Measurements from ENCODE around the gene EFCAB6. TPM values are rescaled to one million over a fixed set of nuclear protein-coding genes. Genes with fewer than 3 reads are reported as not detected.

The EFCAB6 gene
- total RNA-seq, 4 donors from 2014 or later: 1.1 to 3.8 (median 2.7) TPM

- ATAC-seq: no peak
- no peaks in the 10 kb centered on the region for H3K36me3 ChIP-seq
- TF ChIP-seq POLR2AphosphoS5 (IDR thresholded peaks at IDR 0.05) (no peak), EP300 (IDR thresholded peaks at IDR 0.05) (no peak), CTCF (IDR thresholded peaks at IDR 0.05) (no peak), POLR2A (IDR thresholded peaks at IDR 0.05) (no peak)
- no peaks in the 10 kb centered on the region for H3K9me3 ChIP-seq
- H3K4me1 ChIP-seq: no peaks in the 10 kb centered on the region
- H3K27me3 ChIP-seq: peaks cover 68% of the 10 kb centered on the region
- WGBS, 2 donors (ENCODE audit: low coverage in 1 of 2): 71% methylated on average over 9 of the region's 14 CpGs; no CpG with 5 or more reads in 1 of the 2 donors
- no peak overlapping the region for H3K4me3 ChIP-seq
- H3K27ac ChIP-seq: no peak overlapping the region
Observed at GRCh38 chr22:43516996-43517635, 295.0 kb downstream of the EFCAB6 start.

- WGBS, 2 donors (ENCODE audit: low coverage in 1 of 2): 68% methylated on average over 8 of the region's 14 CpGs; no CpG with 5 or more reads in 1 of the 2 donors
- Histone ChIP-seq H3K4me3 (no peak overlapping the region), H3K36me3 (no peaks in the 10 kb centered on the region), H3K4me1 (no peaks in the 10 kb centered on the region), H3K9me3 (no peaks in the 10 kb centered on the region), H3K27ac (no peak overlapping the region), H3K27me3 (peaks cover 61% of the 10 kb centered on the region)
- no peak for ATAC-seq
- TF ChIP-seq EP300 (IDR thresholded peaks at IDR 0.05): no peak
- TF ChIP-seq POLR2AphosphoS5 (IDR thresholded peaks at IDR 0.05): no peak
- TF ChIP-seq POLR2A (IDR thresholded peaks at IDR 0.05): no peak
- no peak for TF ChIP-seq CTCF (IDR thresholded peaks at IDR 0.05)
Observed at GRCh38 chr22:43516386-43516785, 295.7 kb downstream of the EFCAB6 start.

- H3K4me3 ChIP-seq: no peak overlapping the region
- WGBS, 2 donors (ENCODE audit: low coverage in 1 of 2): 69 to 89% methylated on average over 3 of the region's 13 CpGs
- no peaks in the 10 kb centered on the region for H3K9me3 ChIP-seq
- no peak for ATAC-seq
- no peaks in the 10 kb centered on the region for H3K4me1 ChIP-seq
- TF ChIP-seq POLR2AphosphoS5 (IDR thresholded peaks at IDR 0.05) (no peak), EP300 (IDR thresholded peaks at IDR 0.05) (no peak), POLR2A (IDR thresholded peaks at IDR 0.05) (no peak), CTCF (IDR thresholded peaks at IDR 0.05) (no peak)
- H3K36me3 ChIP-seq: no peaks in the 10 kb centered on the region
- H3K27me3 ChIP-seq: peaks cover 58% of the 10 kb centered on the region
- no peak overlapping the region for H3K27ac ChIP-seq
Observed at GRCh38 chr22:43515902-43516301, 296.2 kb downstream of the EFCAB6 start.

GRCh38 chr22:43515411-43515810, 296.7 kb downstream of the EFCAB6 start:
- no peaks in the 10 kb centered on the region for H3K36me3 ChIP-seq
- no peaks in the 10 kb centered on the region for H3K9me3 ChIP-seq
- TF ChIP-seq POLR2A (IDR thresholded peaks at IDR 0.05) (no peak), POLR2AphosphoS5 (IDR thresholded peaks at IDR 0.05) (no peak), EP300 (IDR thresholded peaks at IDR 0.05) (no peak), CTCF (IDR thresholded peaks at IDR 0.05) (no peak)
- no peak overlapping the region for H3K4me3 ChIP-seq
- ATAC-seq: no peak
- no peak overlapping the region for H3K27ac ChIP-seq
- WGBS, 2 donors (ENCODE audit: low coverage in 1 of 2): 80% methylated on average over 1 of the region's 8 CpGs; no CpG with 5 or more reads in 1 of the 2 donors
- H3K4me1 ChIP-seq: no peaks in the 10 kb centered on the region
- H3K27me3 ChIP-seq: peaks cover 61% of the 10 kb centered on the region

GRCh38 chr22:43514476-43515157, 297.5 kb downstream of the EFCAB6 start:
- TF ChIP-seq CTCF (IDR thresholded peaks at IDR 0.05): no peak
- Histone ChIP-seq H3K36me3 (no peaks in the 10 kb centered on the region), H3K27ac (no peak overlapping the region), H3K9me3 (no peaks in the 10 kb centered on the region), H3K4me1 (no peaks in the 10 kb centered on the region), H3K4me3 (no peak overlapping the region), H3K27me3 (peaks cover 63% of the 10 kb centered on the region)
- no peak for ATAC-seq
- WGBS, 2 donors (ENCODE audit: low coverage in 1 of 2): 79% methylated on average over 14 of the region's 31 CpGs; no CpG with 5 or more reads in 1 of the 2 donors

Data from gastroesophageal sphincter (tissue), 4 donors.